Mesodermal cell (in vitro differentiated cells): ENCODE measurements around the gene TENT4A.

Experiments
- H3K27ac ChIP-seq: 2 replicates; pipeline ENCODE4 v1.7.0; 2013; ENCODE audit warnings: mild to moderate bottlenecking, low read depth, low read length, moderate library complexity; ENCODE audit not compliant: severe bottlenecking
- H3K36me3 ChIP-seq: 2 replicates; pipeline ENCODE4 v1.7.1; 2013; ENCODE audit warnings: mild to moderate bottlenecking, low read length, moderate library complexity; ENCODE audit not compliant: control insufficient read depth, insufficient read depth
- H3K4me1 ChIP-seq: one replicate; pipeline ENCODE4 v1.7.1; 2013; ENCODE audit warnings: mild to moderate bottlenecking, low read length; ENCODE audit not compliant: insufficient read depth, control insufficient read depth, poor library complexity, severe bottlenecking
- H3K4me3 ChIP-seq: 2 replicates; pipeline ENCODE4 v1.7.0; 2013; ENCODE audit warnings: low read length, control low read depth, mild to moderate bottlenecking; ENCODE audit not compliant: insufficient read depth, poor library complexity, severe bottlenecking; ENCODE audit errors: extremely low read depth
- H3K9me3 ChIP-seq: 2 replicates; pipeline ENCODE4 v1.7.1; 2013; ENCODE audit warnings: mild to moderate bottlenecking, low read length, moderate library complexity; ENCODE audit not compliant: control insufficient read depth
- WGBS, 2 experiments: methylation state at CpG; one replicate each; pipeline ENCODE4 v1.1.5; 2013; ENCODE audit warnings: missing lambda C conversion rate in 2 of 2; ENCODE audit not compliant: insufficient coverage in 2 of 2; 5-methylcytosine and 5-hydroxymethylcytosine counted together

TENT4A gene

GRCh38 chr5:6732634-6733410, 19.6 kb downstream of the TENT4A start:
- Histone ChIP-seq H3K4me3 (no peak overlapping the region), H3K9me3 (no peaks in the 10 kb centered on the region), H3K36me3 (peaks cover 14% of the 10 kb centered on the region), H3K27ac (peak overlapping the region; percentile 84), H3K4me1 (peaks cover 44% of the 10 kb centered on the region)
- 80 to 91% methylated on average over 6 of the region's 13 CpGs for WGBS, 2 experiments

GRCh38 chr5:6733411-6734242, 20.4 kb downstream of the TENT4A start:
- Histone ChIP-seq H3K4me3 (no peak overlapping the region), H3K36me3 (peaks cover 22% of the 10 kb centered on the region), H3K9me3 (no peaks in the 10 kb centered on the region), H3K27ac (peak overlapping the region; percentile 84), H3K4me1 (peaks cover 42% of the 10 kb centered on the region)
- 88 to 89% methylated on average over 19 to 20 of the region's 21 CpGs for WGBS, 2 experiments

- WGBS, 2 experiments = 75 to 86% methylated on average over 7 to 9 of the region's 11 CpGs
- Histone ChIP-seq H3K36me3 (peaks cover 28% of the 10 kb centered on the region), H3K9me3 (no peaks in the 10 kb centered on the region), H3K4me1 (peaks cover 38% of the 10 kb centered on the region), H3K27ac (no peak overlapping the region), H3K4me3 (no peak overlapping the region)
These were observed 21.0 kb downstream of the TENT4A start for GRCh38 chr5:6734243-6734700.

DNA sequence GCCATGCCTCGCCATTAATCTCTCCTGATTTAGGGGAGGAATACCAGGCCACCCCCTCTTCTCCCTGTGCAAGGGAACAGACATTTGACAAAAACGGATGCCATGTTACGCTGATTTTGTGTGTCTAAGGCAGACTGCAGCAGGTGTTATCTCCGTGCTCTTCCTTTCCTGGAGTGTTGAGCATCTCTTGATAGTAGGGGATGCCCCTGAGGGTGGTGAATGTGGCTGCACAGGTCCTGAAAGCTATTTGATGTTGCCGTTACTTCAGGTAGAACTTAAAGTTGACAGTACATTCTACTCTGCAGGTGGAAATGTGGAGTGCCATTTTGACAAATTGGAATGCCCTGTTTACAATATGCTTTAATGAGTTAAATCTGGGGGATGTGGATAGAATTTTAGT, 21.5 kb downstream of the TENT4A start:
- Histone ChIP-seq H3K9me3 (no peaks in the 10 kb centered on the region), H3K4me1 (peaks cover 34% of the 10 kb centered on the region), H3K36me3 (peaks cover 32% of the 10 kb centered on the region), H3K27ac (no peak overlapping the region), H3K4me3 (no peak overlapping the region)
- WGBS, 2 experiments = 91 to 98% methylated on average over 4 to 5 of the region's 5 CpGs

GRCh38 chr5:6736106-6736505, 22.9 kb downstream of the TENT4A start:
- no peaks in the 10 kb centered on the region for H3K9me3 ChIP-seq
- 94 to 100% methylated on average over 4 of the region's 7 CpGs for WGBS, 2 experiments
- peaks cover 45% of the 10 kb centered on the region for H3K36me3 ChIP-seq
- peaks cover 26% of the 10 kb centered on the region for H3K4me1 ChIP-seq
- H3K27ac ChIP-seq = no peak overlapping the region
- H3K4me3 ChIP-seq = no peak overlapping the region

DNA sequence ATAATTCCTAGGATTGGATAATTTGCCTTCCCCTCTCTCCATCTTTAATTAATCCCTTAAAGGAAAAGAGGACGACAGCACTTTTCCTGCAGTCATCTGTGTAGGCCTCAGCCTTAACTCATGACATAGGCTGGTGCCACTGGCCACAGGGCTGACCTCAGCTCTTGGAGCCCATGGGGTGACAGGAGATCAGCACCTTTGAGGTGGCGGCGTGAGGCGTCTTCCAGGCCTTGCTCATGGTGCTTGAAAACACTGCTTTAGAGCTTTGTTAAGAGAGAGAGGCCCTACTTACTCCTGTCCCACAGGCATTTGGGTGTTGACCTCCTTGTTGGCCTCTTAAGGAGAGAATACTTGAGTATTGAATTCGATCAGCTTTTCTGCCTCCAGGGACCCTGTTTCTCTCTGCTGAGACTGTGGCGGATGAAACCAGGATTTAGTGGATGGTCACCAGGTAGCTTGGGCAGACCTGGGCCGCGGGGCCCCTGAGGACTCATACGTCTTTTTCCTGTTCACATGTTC, 23.4 kb downstream of the TENT4A start:
- Histone ChIP-seq H3K27ac (no peak overlapping the region), H3K4me1 (peaks cover 25% of the 10 kb centered on the region), H3K4me3 (no peak overlapping the region), H3K9me3 (no peaks in the 10 kb centered on the region), H3K36me3 (peaks cover 48% of the 10 kb centered on the region)
- WGBS, 2 experiments = 91 to 99% methylated on average over 4 to 8 of the region's 9 CpGs

DNA sequence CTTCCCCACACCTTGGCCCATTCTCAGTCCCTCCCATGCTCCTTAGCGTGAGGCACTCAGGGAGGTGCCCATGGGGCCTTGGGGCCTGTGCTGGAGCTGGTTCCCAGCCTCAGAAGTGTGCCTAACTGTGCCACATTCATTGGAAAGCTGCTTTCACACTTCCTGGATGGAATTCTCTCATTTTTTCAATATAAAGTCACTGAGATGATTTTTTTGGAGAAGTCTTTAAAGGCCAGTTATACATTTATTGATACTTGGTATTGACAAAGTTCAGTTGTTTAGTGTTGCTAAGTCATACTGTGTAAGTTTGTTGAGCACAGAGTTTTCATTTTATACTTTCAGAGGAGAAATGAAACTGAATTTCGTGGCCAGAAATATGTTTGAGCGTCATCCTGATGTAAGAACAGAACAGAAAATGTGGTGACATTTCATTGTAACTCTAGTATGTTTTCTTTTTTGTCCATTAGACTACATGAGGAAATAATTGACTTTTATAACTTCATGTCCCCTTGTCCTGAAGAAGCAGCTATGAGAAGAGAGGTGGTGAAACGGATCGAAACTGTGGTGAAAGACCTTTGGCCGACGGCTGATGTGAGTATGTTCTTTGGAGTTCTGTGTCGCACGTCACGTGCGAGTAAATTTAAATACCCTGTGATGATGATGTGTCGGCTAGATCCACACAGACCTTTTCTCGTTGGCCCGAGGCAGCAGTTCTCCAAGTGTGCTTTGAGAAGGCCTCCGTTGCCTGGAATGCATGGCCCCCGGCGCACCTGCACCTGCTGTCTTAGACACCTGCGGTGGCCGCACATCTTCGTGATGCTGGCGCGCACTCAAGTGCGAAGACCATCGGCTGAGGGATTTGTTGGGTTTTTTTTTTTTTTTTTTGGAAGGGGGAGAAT, 24.1 kb downstream of the TENT4A start:
- H3K9me3 ChIP-seq = no peaks in the 10 kb centered on the region
- H3K4me1 ChIP-seq = peaks cover 18% of the 10 kb centered on the region
- no peak overlapping the region for H3K4me3 ChIP-seq
- H3K27ac ChIP-seq = no peak overlapping the region
- 97% methylated on average over 13 to 16 of the region's 24 CpGs for WGBS, 2 experiments
- peaks cover 52% of the 10 kb centered on the region for H3K36me3 ChIP-seq

- Histone ChIP-seq H3K27ac (no peak overlapping the region), H3K36me3 (peaks cover 66% of the 10 kb centered on the region), H3K4me1 (no peaks in the 10 kb centered on the region), H3K4me3 (no peak overlapping the region), H3K9me3 (no peaks in the 10 kb centered on the region)
- 93 to 94% methylated on average over 14 to 15 of the region's 15 CpGs for WGBS, 2 experiments
These were observed 26.4 kb downstream of the TENT4A start for GRCh38 chr5:6739603-6740002.

DNA sequence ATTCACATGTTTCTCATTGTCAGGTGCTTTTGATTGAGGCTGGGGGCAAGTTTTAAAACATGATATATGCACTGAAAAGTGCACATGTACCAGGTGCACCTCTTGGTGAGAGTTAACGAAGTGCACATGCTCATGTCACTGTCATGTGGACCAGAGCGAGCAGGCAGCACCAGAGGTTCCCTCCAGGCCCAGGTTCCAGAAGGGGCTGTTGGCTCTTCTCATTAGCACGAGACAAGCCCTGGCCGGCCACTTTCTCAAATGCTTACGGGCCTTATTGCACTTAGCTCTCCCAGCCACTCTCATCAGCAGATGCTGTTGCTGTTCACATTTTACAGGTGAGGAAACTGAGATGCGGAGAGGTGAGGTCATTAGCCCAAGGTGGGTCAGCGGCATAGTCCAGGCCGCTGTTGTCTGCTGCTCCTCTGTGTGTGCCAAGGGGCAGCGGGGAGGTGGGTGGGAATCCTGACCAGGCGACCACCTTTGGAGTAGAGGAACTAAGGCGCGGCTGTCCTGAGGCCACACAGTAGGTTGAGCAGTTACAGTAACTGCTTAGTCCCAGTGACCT, 27.4 kb downstream of the TENT4A start:
- Histone ChIP-seq H3K4me3 (no peak overlapping the region), H3K27ac (no peak overlapping the region), H3K36me3 (peaks cover 76% of the 10 kb centered on the region), H3K9me3 (no peaks in the 10 kb centered on the region), H3K4me1 (no peaks in the 10 kb centered on the region)
- 84 to 86% methylated on average over 9 to 12 of the region's 12 CpGs for WGBS, 2 experiments
